SK-N-SH treated with all-trans-retinoic acid at 6 μM for 48 hours (cell line): Measurements from ENCODE around the gene DCDC2.
"Not testable (repeated sequence)": the region's sequence is repeated elsewhere in the genome, so short reads cannot be mapped to it uniquely, and the experiment has no call there.

Experiments used
- CSDC2 ChIP-seq: fragments of 250-450 bp; sonication (Bioruptor Pico); IDR thresholded peaks from 2 replicates; pipeline ENCODE4 v1.5.0; 2020; ENCODE audit warnings: mild to moderate bottlenecking, moderate library complexity
- CSRNP3 ChIP-seq: fragments of 250-450 bp; sonication (Bioruptor Pico); IDR thresholded peaks from 2 replicates; pipeline ENCODE4 v1.5.1; 2021; ENCODE audit warnings: mild to moderate bottlenecking, moderate library complexity
- PATZ1 ChIP-seq: fragments of 250-450 bp; sonication (Bioruptor Pico); IDR thresholded peaks from 2 replicates; pipeline ENCODE4 v1.8.0; 2020; ENCODE audit warnings: mild to moderate bottlenecking, moderate library complexity, borderline replicate concordance
- PPARA ChIP-seq: fragments of 250-450 bp; sonication (Bioruptor Pico); IDR thresholded peaks from 2 replicates; pipeline ENCODE4 v1.5.0; 2020; ENCODE audit warnings: mild to moderate bottlenecking, borderline replicate concordance
- ZFP3 ChIP-seq: fragments of 250-450 bp; sonication (Bioruptor Pico); IDR thresholded peaks from 2 replicates; pipeline ENCODE4 v1.5.0; 2020; ENCODE audit warnings: mild to moderate bottlenecking, moderate library complexity
- ZFP30 ChIP-seq: fragments of 450-650 bp; formaldehyde crosslinking; IDR thresholded peaks from 2 replicates; pipeline ENCODE4 v1.5.0; 2022; ENCODE audit warnings: mild to moderate bottlenecking, moderate library complexity
- ZNF70 ChIP-seq: fragments of 450-650 bp; formaldehyde crosslinking; IDR thresholded peaks from 2 replicates; pipeline ENCODE4 v1.5.0; 2020; ENCODE audit warnings: mild to moderate bottlenecking, moderate library complexity

GRCh38 chr6:24362363-24362762 is 4.5 kb upstream of the DCDC2 start:
- not testable (repeated sequence) for TF ChIP-seq PATZ1 (CRISPR knock-in tag); ZFP3 (CRISPR knock-in tag); ZFP30 (CRISPR knock-in tag); PPARA (CRISPR knock-in tag); CSRNP3 (CRISPR knock-in tag); CSDC2 (CRISPR knock-in tag); ZNF70
